Glomerular visceral epithelial cell (primary cell): Measurements from ENCODE around the gene ZYX.
A peak's percentile ranks its signal among the peaks of the same experiment; 100 is the strongest.

Source experiments
- DNase-seq: peaks from one replicate; pipeline ENCODE4 v3.0.0-alpha.2; 2016; ENCODE audit errors: extremely low spot score

The ZYX gene, protein sequence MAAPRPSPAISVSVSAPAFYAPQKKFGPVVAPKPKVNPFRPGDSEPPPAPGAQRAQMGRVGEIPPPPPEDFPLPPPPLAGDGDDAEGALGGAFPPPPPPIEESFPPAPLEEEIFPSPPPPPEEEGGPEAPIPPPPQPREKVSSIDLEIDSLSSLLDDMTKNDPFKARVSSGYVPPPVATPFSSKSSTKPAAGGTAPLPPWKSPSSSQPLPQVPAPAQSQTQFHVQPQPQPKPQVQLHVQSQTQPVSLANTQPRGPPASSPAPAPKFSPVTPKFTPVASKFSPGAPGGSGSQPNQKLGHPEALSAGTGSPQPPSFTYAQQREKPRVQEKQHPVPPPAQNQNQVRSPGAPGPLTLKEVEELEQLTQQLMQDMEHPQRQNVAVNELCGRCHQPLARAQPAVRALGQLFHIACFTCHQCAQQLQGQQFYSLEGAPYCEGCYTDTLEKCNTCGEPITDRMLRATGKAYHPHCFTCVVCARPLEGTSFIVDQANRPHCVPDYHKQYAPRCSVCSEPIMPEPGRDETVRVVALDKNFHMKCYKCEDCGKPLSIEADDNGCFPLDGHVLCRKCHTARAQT

DNA sequence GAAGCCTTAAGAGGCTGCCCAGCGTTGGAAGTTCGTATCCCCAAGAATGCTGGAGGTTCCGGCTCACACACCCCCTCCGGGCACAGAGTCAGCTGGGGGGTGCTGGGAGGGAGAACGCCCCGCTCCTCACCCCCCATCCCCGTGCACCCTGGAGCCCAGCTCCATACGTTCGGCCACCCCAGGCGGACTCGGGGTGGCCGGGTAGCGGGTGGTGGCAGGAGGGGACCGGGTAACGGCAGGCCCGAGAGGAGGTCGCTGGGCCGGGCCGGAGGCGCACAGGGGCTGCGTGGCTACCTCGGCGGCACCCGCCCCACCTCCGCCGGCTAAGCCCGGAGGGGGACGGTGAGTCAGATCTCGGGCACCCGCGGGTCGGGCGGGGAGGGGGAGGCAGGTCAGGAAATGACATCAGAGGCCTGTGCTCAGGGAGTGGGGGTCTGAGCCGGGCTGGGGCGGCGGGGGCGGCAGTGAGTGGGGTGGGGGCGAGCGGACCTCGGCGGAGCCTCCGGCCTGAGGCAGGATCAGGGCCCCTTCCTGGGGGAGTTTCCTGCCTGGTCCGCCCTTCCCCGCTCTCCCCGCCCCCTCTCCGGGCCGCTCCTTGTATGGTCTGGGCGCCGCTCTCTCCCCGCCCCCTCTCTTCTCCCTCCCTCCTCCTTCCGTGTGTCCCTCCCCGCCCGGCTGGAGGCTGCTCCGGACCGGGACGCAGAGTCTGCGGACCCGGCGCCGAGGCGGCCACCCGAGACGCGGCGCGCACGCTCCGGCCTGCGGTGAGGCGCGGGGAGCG is at the start of gene ZYX:
TSS of gene ZYX (plus strand) at position 700 of the 781 bp plus-strand sequence. CDS start 227 bp downstream, outside the sequence.
- peak; percentile 95 for DNase-seq

DNA sequence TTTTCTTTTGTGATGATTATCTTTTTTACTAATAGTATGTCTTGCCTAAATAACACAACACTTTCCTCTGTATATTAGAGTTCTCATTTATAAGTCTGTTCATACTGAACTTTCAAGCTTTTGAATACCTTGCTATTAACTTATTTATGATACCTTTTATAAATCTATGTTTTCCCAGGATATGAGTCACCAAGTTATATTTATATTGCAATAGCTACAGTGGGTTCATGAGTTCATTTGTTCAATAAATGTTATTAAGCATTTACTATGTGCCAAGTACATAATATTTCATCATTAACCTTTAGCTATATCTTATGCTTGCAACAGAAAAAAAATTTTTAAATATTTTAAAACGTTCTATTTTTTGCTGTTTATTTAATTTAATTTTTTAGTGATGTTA is 46.9 kb upstream of the ZYX start:
- no peak for DNase-seq

DNA sequence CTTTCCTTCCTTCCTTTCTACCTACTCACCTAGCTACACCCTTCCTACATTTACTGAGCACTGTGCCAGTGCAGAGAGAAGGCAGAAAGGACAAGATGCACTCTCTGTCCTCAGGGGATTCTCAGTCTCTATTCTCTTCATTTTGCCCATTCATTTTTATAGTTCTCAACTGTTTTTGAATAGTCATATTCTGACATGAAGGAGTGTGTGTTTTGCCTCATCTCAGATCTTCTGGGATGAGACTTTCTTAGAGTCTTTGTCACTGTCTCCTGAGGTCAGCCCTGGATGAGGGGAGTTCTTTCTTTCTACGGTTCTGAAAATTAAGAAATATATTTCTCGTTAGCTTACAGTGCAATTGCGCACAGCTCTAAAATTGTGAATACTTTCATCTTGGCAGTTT is 43.9 kb upstream of the ZYX start:
- no peak for DNase-seq

DNA sequence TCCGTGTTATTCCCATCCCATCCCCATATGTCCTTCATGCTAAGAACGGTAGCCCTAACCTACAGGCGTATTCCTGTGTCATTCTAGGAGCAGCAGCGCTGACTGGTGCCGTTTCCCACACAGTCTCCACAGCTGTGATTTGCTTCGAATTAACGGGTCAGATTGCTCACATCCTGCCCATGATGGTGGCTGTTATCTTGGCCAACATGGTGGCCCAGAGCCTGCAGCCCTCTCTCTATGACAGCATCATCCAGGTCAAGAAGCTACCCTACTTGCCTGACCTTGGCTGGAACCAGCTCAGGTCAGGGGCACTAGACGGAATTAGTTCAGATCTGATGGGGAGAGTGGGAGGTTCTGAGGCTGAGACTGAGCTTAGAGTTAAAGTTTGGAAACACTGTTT is 39.3 kb upstream of the ZYX start:
- DNase-seq: no peak

DNA sequence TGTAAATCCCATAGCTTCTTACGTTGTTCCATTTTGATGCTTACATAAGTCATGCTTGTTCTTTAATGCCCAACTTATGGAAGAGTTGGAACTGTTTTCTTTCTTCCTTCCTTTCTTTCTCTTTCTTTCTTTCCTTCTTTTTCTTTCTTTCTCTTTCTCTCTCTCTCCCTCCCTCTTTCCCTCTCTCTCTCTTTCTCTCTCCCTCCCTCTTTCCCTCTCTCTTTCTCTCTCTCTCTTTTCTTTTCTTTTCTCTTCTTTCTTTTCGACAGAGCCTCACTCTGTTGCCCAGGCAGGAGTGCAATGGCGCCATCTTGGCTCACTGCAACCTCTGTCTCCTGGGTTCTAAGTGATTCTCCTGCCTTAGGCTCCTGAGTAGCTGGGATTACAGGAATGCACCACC is 37.5 kb upstream of the ZYX start:
- DNase-seq: no peak

DNA sequence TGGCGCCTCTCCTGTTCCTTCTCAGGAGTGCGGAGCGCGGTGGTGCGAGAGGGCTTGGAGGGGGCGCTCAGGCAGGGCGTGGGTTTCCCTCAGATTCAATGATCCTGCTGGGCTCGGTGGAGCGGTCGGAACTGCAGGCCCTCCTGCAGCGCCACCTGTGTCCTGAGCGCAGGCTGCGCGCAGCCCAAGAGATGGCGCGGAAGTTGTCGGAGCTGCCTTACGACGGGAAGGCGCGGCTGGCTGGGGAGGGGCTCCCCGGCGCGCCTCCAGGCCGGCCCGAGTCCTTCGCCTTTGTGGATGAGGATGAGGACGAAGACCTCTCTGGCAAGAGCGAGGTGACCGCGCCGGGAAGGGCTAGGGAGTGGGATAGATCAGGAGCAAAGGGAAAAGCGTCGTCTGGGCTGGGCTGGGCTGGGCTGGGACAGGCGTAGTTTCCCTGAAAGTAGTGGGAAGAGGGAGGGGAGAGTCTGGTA is 35.7 kb upstream of the ZYX start:
- no peak for DNase-seq

DNA sequence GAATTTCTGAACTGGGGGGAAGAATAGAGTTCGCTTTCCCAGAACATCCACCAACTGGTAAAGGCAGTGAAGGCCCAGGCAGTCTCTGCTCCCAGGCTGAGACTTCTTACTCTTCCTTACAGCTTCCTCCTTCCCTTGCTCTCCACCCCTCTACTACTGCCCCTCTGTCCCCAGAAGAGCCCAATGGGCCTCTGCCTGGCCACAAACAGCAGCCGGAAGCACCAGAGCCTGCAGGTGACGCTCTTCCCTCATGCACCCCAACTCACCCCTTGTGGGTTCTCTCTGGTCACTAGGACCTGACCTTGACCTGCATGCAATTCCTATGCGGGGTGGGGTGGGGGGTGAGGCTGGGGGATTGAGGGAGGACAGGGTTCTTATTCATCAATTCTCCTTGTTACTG is 35.1 kb upstream of the ZYX start:
- DNase-seq: no peak

DNA sequence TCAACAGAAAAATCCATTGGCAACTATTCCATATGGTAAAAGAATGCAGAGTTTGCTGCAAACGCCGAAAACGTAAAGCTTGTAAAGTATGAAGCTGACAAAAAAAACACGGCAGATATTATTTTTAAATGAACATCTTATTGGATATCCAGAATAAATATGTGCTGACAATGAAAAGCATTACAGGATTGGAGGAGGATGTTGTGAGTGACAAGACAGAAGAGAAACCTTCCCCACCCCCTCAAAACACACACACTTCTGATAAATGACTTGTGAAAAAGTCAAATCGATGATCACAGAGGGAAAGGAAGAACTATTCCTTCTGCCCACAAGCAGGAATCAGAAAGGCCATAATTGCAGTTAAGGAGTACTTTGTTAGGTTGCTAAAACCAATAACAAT is 33.2 kb upstream of the ZYX start:
- no peak for DNase-seq

DNA sequence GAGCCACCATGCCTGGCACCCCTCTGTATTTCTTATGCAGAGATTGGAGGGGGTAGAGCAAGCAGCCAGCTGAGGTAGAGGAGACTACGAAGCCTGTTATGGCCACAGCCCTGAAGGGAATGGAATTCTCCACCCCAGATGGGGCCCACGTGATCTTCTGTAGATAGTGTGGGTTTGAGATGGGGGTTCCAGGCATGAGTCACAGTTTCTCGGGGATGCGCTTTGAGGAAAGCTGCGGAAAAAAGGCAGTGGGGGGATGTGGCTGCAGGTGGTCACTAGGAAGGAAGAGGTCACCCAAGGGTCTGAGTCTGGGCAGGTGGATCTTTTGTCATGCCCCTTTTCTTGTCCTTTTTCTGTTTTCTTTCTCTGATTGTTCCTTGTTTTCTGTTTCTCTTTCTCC is 30.1 kb upstream of the ZYX start:
- DNase-seq: no peak

DNA sequence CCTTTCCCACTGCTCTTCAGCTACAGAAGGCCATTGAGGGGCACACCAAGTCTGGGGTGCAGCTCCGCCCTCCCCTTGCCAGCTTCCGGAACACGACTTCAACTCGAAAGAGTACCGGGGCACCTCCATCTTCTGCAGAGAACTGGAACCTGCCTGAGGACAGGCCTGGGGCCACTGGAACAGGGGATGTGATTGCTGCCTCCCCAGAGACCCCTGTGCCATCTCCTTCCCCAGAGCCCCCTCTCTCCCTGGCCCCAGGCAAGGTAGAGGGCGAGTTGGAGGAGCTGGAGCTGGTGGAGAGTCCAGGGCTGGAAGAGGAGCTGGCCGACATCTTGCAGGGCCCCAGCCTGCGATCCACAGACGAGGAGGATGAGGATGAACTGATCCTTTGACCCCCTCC is 29.6 kb upstream of the ZYX start:
- DNase-seq: no peak

DNA sequence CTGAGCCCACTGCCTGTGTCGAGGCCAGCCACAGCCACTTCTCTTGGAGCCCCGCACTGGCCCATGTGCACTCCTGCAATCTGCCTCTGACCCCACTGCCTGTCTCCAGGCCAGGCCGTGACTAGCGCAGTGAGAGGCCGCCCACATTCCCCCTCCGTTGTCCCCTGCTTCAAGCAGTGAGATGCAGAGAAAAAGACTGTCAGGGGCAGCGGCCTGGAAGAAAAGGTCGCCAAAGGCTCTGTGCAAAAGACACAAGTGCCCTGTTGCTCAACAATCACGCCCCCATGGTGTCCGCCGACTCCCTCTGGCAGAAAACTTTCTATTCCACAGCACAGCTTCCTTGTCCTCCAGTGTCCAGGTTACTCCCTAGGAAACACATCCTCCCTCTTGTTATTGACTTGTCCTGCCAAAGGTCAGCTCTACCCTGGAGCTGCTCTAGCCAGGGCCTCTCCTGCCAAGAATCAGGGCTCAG is 28.6 kb upstream of the ZYX start:
- DNase-seq: no peak

DNA sequence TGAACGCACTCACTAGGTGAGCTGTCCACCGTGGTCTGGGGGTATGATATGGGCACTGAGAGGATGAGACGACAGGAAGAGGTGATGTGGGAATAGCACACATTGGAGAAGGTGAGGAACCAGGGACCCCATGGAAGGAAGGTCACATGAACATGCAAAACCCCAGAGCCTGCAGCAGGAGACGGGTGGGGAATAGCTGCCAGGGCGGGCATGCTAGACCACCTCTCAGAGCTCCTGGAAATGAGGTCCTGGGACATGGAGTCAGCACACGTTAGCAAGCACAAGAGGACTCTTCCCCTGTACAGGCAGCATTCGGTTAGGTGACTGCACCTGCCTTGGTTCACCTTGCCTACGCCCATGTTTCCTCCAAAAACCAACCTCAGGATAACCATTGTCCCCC is 26.8 kb upstream of the ZYX start:
- DNase-seq: no peak

DNA sequence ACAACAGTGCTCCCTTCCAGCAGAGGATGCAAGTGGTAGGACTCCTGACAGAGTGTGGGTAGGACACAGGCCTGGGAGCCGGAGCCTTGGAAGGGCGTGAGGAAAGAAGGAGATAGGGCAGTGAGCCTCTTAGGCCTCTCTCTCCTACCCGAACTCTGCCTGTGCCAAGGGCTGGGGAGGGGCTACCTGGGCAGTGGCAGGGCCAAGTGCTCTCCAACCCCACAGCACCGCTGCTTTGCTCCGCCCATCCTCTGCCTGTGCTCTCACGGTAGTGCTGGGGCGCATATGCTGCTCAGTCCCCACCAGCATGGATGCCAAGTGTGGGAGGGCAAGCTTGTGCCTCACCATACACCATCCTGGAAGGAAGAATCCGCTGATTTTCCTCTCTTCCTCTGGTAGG is 26.2 kb upstream of the ZYX start:
- DNase-seq: no peak

DNA sequence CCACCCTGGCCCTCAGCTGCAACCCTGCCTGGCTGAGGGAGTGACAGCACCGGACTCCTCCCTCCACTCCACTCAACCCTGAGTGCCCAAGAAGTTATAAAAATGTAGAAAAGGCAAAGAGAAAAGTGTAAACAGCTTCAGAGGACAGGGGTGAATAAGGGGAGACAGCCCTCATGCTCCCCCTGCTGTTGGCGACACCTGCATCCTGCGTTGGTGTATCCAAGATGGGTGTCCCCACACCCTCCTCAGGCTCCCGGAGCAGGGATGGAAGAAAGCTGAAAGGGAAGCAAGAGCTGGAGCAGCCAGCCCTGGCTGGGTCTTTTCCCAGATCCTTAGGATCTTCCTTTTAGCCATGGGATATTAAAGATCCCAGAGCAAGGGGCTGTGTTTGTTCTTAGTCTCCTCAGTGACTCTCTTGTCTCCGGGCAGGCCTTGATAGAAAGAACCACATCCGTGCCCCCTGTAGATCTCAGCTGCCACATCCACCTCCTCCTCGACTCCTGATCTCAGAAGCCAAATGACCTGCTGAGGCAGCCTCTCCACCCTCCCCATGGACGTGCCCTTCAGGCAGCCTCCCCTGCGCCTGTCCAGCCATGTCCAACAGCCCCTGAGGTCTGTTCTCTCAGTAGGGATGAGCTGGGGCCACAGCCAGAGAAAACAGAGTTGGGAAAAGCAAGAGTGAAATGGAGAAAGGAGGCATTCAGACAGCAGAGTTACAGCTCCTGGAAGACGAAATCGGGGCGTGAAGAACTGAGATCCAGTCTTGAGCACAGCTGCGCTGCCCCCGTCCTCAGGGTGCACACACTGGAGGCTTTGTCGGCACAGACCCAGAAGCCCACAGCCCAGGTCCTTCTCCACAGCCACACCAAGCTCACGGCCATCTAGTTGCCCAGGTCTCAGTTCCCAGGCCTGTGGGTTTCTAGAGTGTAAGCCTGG is 25.4 kb upstream of the ZYX start:
- no peak for DNase-seq

DNA sequence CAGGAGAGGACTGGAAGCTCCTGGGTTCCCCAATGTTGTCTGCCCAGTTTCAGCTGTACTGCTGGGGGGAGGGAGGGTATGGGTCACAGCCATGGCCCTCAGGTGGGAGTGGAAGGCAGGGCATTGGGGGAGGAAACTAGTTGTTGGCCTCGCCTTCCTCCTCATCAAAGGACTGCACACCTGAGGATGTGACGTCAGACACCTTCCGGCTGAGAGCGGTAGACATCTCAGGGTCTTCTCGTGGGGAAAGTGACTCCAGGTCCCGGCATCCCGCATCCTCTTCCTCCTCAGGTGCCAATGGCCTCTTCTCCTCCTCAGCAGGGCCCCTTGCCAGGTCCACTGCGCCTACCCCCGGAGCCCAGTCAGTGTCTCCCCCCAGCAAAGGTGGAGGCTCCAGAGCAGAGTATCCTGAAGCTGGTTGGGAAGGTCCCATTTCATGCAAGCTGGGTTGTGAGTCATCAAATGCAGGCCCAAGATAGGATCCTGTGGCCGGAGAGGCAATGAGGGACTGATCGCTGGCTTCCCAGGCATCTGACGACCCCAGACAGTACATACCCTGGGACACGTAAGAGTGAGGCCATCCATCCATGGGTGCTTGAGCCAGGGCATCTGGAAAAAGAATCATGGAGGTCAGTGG is 24.6 kb upstream of the ZYX start:
- DNase-seq: no peak

DNA sequence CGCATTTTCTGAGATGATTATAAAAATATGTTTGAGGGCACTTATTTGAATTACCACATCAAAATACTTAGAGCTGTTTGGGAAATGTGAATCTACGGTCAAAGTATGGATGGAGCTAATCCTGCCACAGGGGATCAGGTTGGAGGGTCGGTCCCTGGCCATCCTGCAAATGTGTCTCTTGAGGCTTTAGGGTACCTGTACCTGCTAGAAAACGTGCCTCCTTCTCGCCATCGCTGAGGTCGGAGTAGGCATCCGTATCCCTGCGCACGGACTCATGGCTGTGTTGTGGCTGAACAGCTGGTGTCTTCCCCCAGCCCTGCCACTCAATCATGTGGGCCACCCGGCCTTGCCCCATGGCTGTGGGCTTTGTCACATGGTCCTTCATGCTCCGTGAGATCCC is 22.5 kb upstream of the ZYX start:
- no peak for DNase-seq

DNA sequence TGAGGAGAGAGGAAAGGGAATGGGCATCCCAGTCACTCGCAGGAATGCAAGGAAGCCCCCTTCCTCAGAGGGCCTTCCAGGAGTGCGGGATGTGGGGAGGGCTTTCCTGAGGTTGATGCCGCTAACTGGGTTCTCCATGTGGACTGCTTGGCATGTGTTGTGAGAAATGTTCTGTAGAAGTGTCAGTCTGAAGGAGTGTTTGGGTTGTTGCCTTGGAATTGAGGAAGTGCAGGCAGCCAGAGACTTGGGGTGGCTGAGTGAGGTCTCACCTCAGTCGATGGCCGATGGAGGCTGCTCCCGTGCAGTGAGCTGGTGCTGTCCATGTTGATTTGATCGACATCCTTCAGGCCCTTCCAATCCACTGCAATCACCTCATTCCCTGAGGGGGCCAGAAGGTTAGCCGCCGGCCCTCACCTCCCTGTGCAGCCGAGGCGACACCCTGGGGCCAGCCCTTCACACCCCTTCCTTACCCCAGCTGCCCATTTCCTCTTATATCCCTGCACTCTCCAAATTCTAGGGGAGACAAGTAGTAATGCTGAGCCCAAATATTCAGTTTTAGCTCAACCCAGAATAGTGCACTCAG is 21.3 kb upstream of the ZYX start:
- no peak for DNase-seq

DNA sequence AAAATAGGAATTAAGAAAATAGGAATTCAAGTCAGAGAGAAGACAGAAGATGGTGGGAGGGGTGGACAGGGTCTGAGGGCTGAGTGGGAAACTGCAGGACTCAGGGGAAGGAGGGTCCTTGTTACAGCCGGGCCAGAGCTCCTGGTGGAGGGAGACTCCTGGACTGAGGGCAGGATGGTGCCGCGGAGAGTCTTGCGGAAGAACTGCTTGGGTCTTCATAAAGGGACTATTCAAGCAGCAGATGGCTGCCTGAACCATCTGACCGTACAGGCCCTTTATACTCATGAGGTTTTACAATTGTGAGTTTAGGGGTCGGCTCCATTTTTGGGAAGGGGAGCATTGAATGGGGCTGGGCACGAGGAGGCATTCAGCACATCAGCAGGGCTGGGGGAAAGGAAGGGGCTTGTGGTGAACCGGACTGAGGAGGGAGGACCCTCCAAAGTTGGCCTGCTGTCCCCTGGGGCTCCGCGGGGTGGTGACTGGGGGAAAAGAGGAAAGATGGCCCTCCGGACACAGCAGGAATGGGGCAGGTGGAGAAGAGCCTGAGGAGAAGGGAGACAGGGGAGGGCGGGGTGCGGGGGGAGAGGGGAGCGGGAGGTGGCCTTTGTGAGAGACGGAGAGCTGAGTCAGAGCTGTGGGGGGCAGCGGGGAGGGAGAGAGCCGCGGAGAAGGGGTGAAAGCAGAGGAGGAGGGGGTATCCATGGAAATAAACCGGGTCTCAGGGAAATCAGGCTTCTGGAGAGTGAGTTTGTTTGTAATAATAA is 20.2 kb upstream of the ZYX start:
- no peak for DNase-seq

DNA sequence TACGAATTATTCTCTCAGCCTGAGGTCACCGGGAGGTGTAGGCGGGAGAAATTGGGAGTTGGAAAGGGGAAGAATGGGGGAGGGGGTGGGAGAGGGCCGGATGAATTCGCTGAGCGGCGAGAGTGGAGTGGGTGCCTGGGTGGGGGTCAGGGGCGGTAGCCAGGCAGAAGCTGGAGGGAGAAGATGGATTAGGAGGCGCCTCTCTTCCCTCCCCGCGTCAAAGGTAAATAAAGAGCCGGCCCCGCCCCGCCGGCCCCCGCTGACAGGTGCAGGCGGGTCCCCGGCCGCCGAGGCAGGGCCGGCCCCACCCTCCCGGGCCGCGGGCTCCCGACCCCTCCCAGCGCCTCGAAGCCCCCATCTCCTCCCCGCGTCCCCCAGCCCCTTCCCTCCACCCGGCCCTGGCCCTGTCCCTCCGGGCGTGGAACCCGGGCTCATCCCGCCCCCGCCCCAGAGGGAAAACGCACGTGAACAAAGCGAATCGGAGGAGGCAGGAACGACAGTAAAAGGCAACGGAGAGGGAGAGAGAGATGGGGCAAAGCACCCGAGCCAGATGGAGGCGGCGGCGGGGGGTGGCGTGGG is 19.5 kb upstream of the ZYX start:
- DNase-seq: no peak
